ENCODE measurements around the gene RUFY1.

RUFY1 gene

DNA sequence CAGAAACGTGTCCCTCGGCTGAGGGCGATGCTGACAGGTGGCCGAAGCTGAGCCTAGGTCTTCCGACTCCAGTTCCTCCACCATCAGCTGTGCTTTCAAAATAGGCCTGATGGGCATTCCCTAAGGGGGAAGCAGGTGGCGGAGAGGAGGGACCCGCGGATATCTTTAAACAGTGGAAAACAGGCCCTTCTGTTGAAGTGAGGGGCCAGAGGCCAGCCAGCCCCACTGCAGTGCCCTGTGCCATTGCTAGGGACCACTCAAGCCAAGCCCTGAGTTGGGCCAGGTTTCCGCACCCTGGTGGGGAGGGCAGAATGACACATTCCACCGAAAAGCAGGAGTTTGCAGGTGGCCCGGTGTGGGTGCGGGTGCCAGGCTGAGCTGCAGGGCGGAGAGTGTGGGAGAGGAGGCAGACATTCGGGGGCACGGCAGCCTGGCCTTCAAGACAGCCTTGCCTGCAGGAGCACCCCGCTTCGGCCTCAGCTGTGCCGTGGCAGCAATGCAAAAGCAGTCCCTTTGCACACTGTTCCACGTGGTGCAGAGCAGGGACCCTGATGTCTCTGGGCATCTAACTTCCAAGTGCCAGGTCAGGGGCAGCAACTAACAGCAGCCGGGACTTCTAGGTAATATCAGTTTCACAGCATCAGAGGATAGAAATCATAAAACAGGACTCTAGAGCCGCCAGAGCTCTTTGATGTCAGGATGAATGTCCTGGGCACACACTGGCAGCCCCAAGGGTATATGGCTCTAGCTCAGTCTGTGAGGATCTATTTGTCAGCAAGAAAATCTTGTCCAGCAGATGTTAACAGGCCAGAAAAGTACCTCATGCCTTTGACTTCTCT lies 55.9 kb downstream of the RUFY1 start:
- no peak for DNase-seq

DNA sequence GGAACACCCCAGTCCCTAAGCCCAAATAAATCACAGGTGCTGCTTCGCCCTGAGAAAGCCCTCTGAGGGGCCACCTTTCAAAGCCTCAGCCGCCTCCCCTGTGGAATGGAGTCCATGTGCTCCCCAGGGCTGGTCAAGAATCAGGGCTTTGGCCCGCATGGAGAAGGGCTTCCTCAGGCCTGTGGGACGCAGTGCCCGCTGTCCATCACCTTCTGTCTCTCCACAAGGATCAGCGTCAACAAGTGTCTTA lies 56.5 kb downstream of the RUFY1 start:
- DNase-seq = no peak

DNA sequence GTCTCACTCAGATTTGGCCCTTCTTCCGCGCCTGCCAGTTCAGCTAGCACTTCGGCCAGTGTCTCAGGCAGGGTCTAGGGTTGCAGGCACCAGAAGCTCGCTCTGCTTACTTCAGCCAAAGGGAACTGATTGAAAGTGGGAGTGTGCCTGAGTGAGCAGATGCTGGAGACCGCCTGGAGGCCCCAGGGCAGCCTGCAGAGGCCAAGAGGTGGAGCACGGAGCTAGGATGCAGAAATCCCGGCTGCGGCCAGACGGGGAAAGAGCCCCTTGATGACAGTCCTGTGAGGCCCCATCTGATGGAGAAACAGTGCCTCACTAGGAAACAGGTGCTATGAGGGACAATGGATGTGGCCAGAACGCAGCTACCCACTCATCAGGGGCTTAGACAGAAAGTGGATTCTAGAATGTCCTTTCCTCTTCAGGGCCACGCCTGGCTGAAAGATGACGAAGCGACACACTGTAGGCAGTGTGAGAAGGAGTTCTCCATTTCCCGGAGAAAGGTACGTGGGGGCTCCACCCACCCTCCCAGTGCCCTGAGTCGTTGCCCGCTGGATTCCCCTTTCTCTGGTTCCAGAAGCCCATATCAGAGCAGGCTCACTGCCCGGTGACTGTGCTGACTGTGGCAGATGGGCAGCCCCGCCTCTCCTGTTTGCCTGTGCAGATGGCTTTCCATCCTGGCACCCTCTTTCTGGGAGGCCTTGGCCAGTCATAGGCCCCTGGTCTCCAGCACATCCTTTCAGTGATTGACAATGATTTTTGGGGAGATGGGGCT lies 57.0 kb downstream of the RUFY1 start:
- DNase-seq = no peak

DNA sequence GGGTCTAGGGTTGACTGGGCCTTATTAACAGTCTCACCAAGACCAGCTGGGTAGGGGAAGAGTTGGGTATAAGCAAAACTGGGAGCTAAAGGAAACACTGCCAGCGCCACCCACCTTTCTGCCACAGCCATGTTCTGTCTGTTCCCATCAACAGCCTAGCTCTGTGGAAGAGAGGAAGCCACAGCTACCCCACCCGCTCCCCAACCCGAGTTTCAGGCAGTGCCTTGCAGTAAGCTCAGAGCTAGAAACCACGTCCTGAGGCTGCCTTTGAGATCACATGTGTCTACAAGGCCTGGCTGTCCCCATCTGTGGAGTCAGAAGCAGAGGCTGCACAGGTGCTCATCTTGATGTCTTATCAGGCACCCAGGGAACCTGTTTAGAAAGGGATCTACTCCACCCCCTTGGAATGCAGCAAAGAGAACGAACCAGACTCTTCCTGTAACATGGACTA lies 57.8 kb downstream of the RUFY1 start:
- DNase-seq = no peak

DNA sequence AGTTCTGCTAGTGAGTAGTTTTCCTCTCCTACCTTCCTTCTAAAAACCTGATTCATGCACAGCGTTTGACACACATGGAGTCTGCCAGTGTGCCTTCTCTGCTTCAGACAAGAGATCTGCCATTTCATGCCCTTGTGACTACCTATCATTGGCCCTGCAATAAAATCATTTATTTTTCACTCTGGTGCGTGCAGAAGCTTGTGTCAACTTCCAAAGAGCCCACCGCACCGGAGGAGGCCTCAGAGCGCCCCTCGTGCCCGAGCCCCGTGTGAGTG lies 59.4 kb downstream of the RUFY1 start:
- no peak for DNase-seq

DNA sequence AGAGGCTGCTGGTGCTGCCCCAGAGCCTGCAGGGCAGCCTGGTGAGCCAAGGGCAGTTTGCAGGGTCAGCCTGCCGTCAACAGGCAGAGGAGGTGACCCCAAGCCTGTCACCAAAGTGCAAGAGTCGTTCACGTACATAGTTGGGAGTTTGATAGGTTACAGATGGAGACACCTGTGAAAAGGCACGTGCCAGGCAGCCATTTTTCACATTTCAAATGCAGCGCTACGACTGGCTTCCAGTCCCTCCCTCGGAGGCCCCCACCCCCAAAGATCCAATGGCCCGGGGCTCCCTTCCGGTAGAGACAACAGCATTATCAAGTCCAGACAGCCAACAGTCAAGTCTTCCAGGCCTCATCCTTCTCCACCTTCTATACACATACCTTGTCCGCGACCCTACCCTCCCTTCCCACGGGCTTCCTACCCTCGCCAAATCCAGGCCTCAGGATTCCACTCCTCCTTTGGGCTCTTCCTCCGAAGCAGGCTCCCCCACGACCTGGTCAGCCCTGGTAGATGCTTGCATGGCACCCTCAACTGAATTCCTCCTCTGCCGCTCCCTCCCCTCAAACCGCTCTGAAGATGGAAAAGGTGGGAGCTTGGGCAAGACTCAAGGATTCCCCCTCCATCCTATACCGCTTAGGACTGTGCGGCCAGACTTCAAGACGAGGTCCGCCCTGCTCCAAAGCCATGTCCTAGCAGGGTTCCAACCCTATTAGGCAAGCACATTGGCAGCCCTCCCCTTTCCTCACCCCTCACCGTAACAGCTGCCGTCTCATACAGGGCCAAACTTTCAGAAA lies 60.0 kb downstream of the RUFY1 start:
- DNase-seq = no peak

DNA sequence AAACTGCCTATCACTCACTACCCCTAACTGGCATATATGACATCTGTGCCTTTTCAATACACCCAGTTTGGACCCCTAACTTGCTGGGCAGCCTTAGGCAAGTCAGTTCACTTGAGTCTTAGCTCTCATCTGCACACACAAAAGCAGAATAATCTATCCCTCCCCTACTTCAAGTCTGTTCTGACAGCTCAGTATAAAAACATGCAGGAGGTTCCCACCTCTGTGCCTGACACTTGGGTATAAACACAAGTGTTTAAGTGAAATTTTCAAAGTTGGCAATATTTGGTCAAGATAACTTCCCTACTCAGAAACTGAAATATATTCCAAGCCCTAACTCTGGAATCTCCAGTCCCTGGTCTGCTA lies 60.5 kb downstream of the RUFY1 start:
- DNase-seq = no peak

DNA sequence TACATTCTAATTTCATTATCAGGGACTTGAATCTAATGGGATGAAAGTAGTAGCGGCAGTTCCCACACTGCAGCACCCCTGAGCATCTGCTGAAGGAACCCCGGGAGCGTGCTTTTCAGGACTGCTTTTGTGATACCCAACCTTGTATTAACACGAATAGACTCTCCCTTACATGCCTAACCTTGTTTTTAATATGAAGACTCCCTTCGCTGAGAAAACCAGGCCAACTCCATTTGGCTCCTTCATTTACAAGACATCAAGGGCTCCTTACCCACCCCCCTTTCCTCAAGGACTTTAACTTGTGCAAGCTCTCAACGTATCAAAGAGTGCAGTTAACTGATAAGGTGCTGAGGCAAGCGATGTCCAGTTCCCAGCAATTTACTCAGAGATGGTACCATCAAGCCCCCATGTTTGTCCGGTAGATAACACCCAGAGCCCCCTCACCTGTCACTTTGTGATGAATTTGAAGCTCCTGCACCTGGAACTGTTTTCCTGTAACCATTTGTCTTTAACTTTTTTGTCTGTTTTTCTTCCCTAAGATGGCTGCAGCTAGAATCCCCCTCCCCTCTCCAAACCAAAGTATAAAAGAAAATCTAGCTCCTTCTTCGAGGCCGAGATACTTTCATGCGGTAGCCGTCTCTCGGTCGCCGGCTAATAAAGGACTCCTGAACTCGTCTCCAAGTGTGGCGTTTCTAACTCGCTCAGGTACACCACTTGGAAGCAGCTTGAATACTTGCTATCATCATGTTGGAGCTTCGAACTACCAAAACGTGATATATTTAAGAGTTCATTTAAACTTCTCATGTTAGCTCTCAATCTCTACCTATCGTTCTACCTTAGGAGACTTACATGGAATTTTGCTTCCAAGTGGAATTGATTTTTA lies 62.5 kb downstream of the RUFY1 start:
- no peak for DNase-seq

DNA sequence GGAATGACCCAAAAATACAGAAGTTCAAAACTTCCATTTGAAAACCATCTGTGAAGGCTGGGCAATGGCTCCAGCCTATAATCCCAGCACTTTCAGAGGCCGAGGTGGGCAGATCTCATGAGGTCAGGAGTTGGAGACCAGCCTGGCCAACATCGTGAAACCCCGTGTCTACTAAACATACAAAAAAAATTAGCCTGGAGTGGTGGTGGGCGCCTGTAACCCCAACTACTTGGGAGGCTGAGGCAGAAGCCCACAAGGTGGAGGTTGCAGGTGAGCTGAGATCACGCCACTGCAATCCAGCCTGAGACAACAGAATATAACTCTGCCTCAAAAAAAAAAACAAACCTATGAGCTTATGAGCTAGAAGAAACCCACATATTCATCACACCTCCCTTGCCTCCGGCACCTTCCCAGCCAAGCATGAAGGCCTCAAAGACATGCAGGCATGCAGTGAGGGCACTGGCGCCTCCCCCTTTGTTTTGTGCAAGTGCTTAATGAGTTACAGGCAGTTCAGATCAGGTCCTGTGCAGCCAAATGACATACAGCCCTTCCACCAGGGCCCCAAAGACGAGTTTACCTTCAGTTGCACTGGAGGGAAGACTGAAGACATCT lies 63.2 kb downstream of the RUFY1 start:
- no peak for DNase-seq

DNA sequence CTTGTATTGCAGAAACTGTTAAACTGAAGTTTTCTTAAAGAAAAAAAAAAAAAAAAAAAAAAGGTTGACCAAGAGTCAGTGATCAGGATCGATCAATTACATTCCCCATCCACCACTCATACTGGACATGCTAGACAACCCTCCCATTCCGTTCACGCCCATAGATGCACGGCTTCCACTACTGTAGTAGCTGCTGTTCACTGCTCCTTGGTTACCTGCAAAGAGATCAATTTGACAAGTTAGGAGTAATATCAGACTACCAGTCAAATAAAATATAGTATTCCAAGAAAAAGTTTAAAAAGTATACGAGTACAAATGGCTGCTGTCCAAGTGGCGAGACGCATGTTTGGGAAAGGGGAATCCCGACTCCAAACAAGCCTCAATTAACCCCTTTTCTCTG lies 64.4 kb downstream of the RUFY1 start:
- no peak for DNase-seq

DNA sequence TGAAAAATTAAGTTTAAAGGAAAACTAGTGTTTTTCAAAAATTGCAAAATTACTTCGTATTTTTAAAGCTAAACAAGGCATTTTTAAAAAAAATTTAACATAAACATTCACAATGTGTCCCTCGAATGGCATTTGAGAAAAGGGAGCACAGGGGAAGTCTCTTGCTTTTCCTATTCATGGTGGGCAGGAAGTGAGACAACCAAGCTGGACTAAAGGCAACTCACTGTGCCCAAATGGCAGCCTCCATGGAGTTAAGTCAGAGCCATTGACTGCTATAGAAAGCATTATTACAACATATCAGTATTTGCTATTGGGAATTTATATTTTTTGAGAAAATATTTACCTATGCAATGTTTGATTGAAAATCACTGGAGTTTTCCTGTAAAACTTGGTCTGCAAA lies 64.8 kb downstream of the RUFY1 start:
- DNase-seq = no peak

DNA sequence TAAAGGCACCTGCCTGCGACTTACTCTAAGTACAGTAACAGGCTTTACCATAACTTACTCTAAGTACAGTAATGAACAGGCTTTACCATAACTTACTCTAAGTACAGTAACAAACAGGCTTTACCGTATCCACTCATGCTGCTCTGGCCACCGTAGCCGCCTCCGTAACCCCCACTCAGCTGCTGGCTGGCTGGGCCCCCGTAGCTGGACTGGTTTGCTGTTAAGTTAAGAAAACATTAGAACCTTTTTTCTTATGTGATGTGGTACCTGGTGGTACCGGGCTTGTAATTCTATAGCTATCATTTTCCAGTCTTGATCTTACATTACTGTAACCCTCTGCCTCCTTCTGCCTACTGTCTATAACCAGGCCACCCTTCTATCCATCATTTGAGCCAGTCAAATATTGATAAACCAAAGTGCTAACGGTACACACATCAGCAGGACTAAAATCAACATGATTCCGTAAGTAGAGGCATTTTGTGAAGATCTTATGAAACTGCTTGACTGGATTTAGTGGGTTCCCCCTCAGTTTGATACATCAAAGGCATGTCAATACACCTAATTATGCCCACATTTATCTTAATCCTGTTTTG lies 65.7 kb downstream of the RUFY1 start:
- DNase-seq = no peak

DNA sequence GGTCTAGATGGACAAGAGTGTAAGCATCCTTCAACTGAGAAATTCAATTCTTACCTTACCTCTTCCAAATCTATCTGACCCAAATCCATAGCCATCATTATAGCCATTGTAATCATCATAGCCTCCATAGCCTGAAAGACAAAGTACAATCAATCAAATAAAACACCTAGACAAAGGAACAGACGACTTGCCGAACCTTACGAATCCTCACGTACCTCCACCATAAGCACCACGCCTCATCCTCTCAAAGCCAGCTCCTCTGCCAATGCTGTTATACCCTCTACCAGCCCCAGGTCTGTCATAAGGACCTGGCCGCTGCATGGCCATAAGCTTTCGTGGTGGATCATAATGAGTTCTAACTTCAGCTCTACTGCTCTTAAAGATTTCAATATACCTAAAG lies 67.6 kb downstream of the RUFY1 start:
- no peak for DNase-seq

DNA sequence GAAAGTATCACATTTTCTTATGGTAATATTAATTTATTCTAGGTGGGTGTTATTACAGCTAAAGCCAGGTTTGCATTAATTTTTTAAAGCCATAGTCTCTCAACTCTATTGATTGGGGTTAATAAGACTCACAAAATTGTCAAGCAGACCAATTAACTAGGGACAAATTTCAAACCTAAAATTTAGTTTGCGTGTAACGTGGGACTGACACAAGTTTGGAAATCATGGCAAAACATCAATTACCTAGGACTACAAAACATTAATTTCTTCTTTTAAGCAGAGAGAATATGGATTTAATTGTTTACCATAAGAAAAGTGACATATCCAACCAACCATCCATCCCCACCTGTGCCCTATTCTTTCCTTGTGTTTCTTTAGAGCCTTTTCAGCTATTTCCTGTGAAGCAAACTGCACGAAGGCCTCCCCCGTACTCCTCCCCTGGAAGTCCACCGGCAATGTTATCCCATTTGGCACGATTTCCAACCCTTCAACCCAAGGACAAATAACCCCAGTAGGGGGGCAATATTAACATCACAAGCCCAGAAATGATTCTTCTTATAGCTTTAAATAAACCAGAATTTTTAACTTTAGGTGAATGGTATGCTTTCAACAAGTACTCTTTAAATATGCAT lies 68.7 kb downstream of the RUFY1 start:
- DNase-seq = no peak

DNA sequence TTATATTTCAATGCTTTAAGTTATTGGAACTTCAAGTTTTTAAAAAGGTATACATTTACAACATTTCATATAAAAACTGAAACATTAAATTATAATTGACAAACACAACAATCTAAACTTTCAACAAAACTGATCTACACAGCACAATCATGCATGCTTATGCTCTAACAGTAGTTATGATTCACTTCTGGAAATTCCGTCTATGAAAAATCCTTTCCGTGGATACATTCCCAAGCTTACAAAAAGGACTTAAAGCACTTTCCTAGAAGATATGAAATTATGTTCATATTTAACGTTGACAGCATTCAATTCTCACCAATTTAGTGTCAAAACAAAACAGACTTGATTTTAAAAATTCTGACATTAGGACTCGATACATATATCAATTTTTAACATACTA lies 69.4 kb downstream of the RUFY1 start:
- no peak for DNase-seq

DNA sequence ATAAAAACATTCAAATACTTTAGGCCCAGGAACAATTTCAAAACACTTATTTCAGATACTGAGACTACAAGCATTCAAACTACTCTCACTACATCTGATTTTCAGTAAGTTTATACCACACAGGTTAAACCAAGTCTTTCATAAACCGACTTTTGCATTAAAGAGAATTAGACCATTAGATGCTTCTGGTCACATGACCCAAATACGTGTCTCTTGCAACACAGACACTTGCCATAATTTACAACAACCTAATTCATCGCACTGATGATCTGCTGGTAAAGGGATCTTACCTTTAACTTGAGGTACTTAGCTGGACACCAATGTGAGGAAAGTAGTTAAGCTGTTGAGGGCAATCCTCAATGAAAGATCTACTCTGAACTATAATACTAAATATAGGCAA lies 69.9 kb downstream of the RUFY1 start:
- no peak for DNase-seq

DNA sequence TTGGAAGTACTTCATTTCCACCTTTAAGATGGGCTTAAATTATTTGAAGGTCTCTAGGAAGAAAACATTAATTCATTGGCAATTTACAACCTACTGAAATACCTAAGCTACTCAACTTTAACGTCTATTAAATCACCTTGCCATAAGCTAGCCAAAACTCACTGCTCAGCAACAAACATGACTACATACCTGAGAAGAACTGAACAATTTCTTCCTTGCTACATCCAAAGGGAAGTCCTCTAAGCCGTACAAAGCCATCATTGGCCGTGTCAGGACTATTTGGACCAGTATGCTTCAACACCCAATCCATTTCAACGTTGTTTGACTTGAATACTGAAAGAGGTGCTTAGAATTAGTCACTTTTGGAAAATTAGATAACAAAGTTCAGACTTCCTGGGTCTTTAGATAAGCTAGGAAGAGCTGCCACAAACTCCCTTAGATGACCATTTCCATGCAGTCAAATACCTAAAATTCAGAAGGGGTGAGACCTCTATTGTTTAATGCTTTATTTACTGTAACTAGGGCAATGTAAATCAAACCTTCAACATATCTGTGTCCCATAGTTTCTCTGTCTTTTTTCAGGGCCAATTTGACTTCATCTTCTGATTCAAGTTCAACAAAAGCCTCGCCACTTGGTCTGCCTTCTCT lies 70.5 kb downstream of the RUFY1 start:
- DNase-seq = no peak

DNA sequence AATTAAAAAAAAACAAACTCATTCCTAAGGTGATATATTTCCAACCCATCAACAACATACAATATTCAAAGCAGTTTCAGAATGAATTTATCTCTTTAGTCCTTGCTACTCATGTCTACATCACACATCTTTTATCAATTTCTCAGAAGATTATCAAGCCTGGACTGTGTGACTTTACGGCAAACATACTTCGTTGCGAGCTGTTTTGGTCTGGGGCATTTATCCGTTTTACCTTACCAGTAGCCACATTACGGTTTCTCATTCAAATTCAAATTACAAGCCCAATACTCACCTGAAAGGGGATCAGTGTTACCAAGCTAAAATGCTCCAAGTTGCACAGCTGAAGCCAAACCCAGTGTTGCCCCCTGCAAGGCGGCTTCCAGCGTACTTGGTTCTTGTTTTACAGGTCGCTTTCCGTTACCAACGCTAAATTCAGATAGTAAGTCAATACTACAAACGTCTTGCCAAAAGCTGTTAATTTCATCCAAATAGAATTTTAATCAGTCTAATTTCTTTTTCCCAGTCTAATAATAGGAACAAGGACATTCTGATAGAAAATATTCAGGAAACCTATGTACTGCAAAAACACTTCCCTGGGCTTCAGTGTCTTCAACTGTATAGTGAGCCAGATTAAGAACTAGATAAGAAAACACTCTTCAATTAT lies 71.3 kb downstream of the RUFY1 start:
- no peak for DNase-seq

DNA sequence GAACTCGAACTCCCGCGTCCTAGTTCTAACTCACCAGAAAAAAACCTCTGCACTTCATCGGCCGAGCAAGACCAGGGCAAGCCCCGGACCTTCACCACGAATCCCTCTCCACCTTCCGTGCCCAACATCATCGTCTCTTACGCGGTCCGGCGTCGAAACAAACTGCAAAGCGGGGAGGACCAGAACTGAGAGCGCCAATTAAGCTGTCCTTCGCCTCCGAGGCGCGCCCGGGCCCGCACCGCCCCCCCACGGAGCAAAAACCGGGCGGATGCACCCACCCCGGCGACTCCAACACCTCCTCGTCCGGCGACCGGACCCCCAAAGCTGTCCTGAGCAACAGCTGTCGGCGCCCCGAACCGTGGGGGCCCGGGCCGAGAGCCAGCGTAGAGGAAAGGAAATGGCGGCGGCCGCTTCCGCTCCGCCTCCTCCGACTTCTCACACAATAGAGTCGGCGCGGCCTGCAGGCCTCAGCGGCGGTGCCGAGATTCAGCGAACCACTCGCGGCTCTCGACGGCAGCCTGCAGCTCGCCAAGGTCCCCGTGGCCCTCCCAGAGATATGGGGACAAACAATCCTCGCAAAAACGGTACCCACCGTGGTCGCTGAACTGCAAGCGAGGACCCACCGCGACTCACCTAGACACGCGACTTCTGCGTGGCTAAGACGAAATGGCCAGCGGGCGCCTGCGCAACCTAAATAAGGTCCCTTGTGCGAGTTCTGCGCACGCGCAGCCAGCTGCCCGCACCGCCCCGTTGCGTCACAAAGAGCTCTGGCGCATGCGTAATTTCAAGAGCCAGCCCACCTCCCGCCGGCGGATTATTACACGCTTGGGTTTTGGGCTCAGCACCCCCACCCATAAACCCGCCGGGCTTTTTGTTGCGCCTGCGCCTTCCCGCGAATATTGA lies 72.9 kb downstream of the RUFY1 start, which contains the start of gene HNRNPH1:
Gene HNRNPH1, minus strand, starts transcription at position 669 of the 903 bp plus-strand sequence. Its CDS starts 538 bp downstream, at position 131.
- DNase-seq = peak; percentile 99

Measured in right forelimb (tissue), 1 donor.